H1 (cell line): ENCODE measurements around the gene PFDN5. TPM values are rescaled to one million over a fixed set of nuclear protein-coding genes. Genes with fewer than 3 reads are reported as not detected.

ENCODE experiments used
- CHD2 ChIP-seq: IDR thresholded peaks from 2 replicates; pipeline ENCODE4 v1.6.1; 2012; ENCODE audit warnings: low read length, improper control_type of control experiment
- CHD7 ChIP-seq: fragments of 300-600 bp; sonication (generic); IDR thresholded peaks from 2 replicates; pipeline ENCODE4 v1.7.1; 2012; ENCODE audit warnings: low read length, moderate library complexity, mild to moderate bottlenecking, inconsistent platforms; ENCODE audit not compliant: insufficient replicate concordance
- GABPA ChIP-seq: IDR thresholded peaks from 2 replicates; pipeline ENCODE4 v1.6.1; 2011; ENCODE audit warnings: mild to moderate bottlenecking, low read length, moderate library complexity, borderline replicate concordance; ENCODE audit not compliant: insufficient read depth
- KDM4A ChIP-seq: IDR thresholded peaks from one replicate; pipeline ENCODE4 v1.7.1; 2012; ENCODE audit warnings: low read depth, mild to moderate bottlenecking, moderate library complexity, low read length, inconsistent platforms; ENCODE audit not compliant: severe bottlenecking
- KDM5A ChIP-seq: fragments of 200-600 bp; IDR thresholded peaks from 2 replicates; pipeline ENCODE4 v1.7.1; 2012; ENCODE audit warnings: mild to moderate bottlenecking, low read length, inconsistent platforms, mixed read lengths
- SP1 ChIP-seq: IDR thresholded peaks from 2 replicates; pipeline ENCODE4 v1.6.1; 2011; ENCODE audit warnings: low read depth, low read length
- SP2 ChIP-seq: IDR thresholded peaks from 2 replicates; pipeline ENCODE4 v1.6.1; 2012; ENCODE audit warnings: mild to moderate bottlenecking, low read length, inconsistent platforms
- TAF1 ChIP-seq: IDR thresholded peaks from 2 replicates; pipeline ENCODE4 v1.6.1; 2011; ENCODE audit warnings: mild to moderate bottlenecking, low read depth, low read length
- TAF7 ChIP-seq: optimal IDR thresholded peaks from 2 replicates; pipeline ENCODE3; 2011; ENCODE audit warnings: low read depth, mild to moderate bottlenecking, inconsistent platforms, low read length, moderate library complexity, borderline replicate concordance
- TCF12 ChIP-seq: IDR thresholded peaks from 2 replicates; pipeline ENCODE4 v1.6.1; 2011; ENCODE audit warnings: low read depth, mild to moderate bottlenecking, low read length
- TEAD4 ChIP-seq: IDR thresholded peaks from 2 replicates; pipeline ENCODE4 v1.6.1; 2012; ENCODE audit warnings: low read depth, low read length, inconsistent platforms, mixed read lengths
- polyA plus RNA-seq, 7 experiments: library from polyadenylated mRNA; depleted of rRNA in 3 of 7; stranded (reverse) in 5 of 7; unstranded in 2 of 7; fragments of >200 nt in 5 of 7; fragments of 200-250 nt in 2 of 7; gene quantifications; 1 replicate in 5 of 7; 2 replicates in 1 of 7; 4 replicates in 1 of 7; pipeline versions ENCODE4 v1.2.1 to v1.2.3, GENCODE V29; 2011 to 2013; ENCODE audit warnings: missing spikeins in 2 of 7, mixed read lengths in 2 of 7
- total RNA-seq: library from RNA; stranded (reverse); fragmentation: NEBNext Ultra II Directional; extraction: Animal tissue kit (Norgen Biotek cat#: 25700); gene quantifications from 2 replicates; pipeline ENCODE4 v1.2.1, GENCODE V29; 2021

Gene PFDN5
- total and polyA plus RNA-seq, 2 of the 8 experiments (the other 6 are each of a cell fraction or from before 2014, with no cell fraction given), result 290 to 630 TPM

- TF ChIP-seq KDM4A (no peak), TEAD4 (no peak), TAF7 (no peak), GABPA (no peak), CHD2 (no peak), SP1 (no peak), CHD7 (no peak), SP2 (no peak), TAF1 (no peak), KDM5A (no peak), TCF12 (no peak)
- TF ChIP-seq, all 59 proteins: peak for 0
Observed at GRCh38 chr12:53343969-53344368, 48.6 kb downstream of the PFDN5 start (continued).
